HCT116 (cell line): ENCODE measurements around the gene CNR2. TPM values are rescaled to one million over a fixed set of nuclear protein-coding genes. Genes with fewer than 3 reads are reported as not detected.

Experiments
- ATAC-seq: fragments of 200-7000 bp; cut with Tn5 transposase; 2 replicates; pipeline ENCODE4 v1.9.1; 2020; ENCODE audit warnings: mild to moderate bottlenecking, moderate library complexity
- BruUV-seq: library from RNA; stranded (reverse); fragments of 400-500 nt; replicated peaks from 2 replicates; lab custom pipeline; 2021; lab: Mats Ljungman, UMichigan
- CTCF ChIA-PET: fragments of 300-600 bp; sonication (Branson Sonifier 250); formaldehyde crosslinking; loops from one replicate; lab custom pipeline; 2021; ENCODE audit warnings: antibody characterized with exemption; lab: Charles Lee
- POLR2A ChIA-PET: fragments of 300-600, 350-600 bp; sonication (Branson Sonifier 250); formaldehyde crosslinking; loops from one replicate; lab custom pipeline; 2021; ENCODE audit warnings: antibody characterized with exemption; lab: Charles Lee
- RAD21 ChIA-PET, 2 experiments: fragments of 300-600 bp; sonication (Branson Sonifier 250); formaldehyde crosslinking; loops; one replicate each; lab custom pipeline; 2023; ENCODE audit warnings: low total read pairs in 2 of 2; ENCODE audit not compliant: uncharacterized antibody in 2 of 2, unreplicated experiment in 2 of 2, low non-redundant PET in 1 of 2; lab: Charles Lee
- DNase-seq: peaks from one replicate; pipeline ENCODE4 v3.0.0-alpha.2; 2010; ENCODE audit warnings: low read depth, low spot score
- H2AFZ ChIP-seq: fragments of 200-600 bp; shearing (Covaris generic), sonication (generic); 2 replicates; pipeline ENCODE4 v1.6.1; 2017; ENCODE audit warnings: low read depth, mixed run types, mixed read lengths, antibody characterized with exemption, low read length; ENCODE audit not compliant: poor library complexity, severe bottlenecking
- H3K27ac ChIP-seq: 2 replicates; pipeline ENCODE4 v1.5.1; 2012; ENCODE audit warnings: low read depth, low read length
- H3K27me3 ChIP-seq: fragments of 200-600 bp; sonication (generic); 2 replicates; pipeline ENCODE4 v1.6.1; 2016; ENCODE audit warnings: mixed run types, low read length, mixed read lengths; ENCODE audit not compliant: insufficient read depth
- H3K36me3 ChIP-seq, 2 experiments: fragments of 200-500 bp in 1 of 2; fragments of 200-600 bp in 1 of 2; sonication (Bioruptor generic) in 1 of 2; sonication (generic) in 1 of 2; 2 replicates each; pipeline versions ENCODE4 v1.5.1 to v1.6.1; 2014 to 2016; ENCODE audit warnings: low read length in 2 of 2, inconsistent platforms in 1 of 2, mixed read lengths in 1 of 2, mixed run types in 1 of 2; ENCODE audit not compliant: insufficient read depth in 2 of 2, control insufficient read depth in 1 of 2
- H3K4me1 ChIP-seq, 2 experiments: fragments of 200-600 bp in 1 of 2; sonication (generic) in 1 of 2; 2 replicates each; pipeline versions ENCODE4 v1.5.1 to v1.6.1; 2012 to 2017; ENCODE audit warnings: low read length in 2 of 2, inconsistent platforms in 1 of 2, mild to moderate bottlenecking in 1 of 2, mixed read lengths in 1 of 2, mixed run types in 1 of 2, moderate library complexity in 1 of 2; ENCODE audit not compliant: insufficient read depth in 2 of 2, control insufficient read depth in 1 of 2
- H3K4me2 ChIP-seq: fragments of 200-600 bp; sonication (generic); 2 replicates; pipeline ENCODE4 v1.6.1; 2017; ENCODE audit warnings: mixed run types, low read length, mixed read lengths
- H3K4me3 ChIP-seq, 2 experiments: fragments of 200-600 bp in 1 of 2; sonication (generic) in 1 of 2; replicated peaks in 1 of 2; 2 replicates each; pipeline ENCODE4 v1.5.1; 2011 to 2016; ENCODE audit warnings: low read length in 2 of 2, control low read depth in 1 of 2, low read depth in 1 of 2, mild to moderate bottlenecking in 1 of 2, mixed read lengths in 1 of 2, mixed run types in 1 of 2
- H3K79me2 ChIP-seq: fragments of 200-600 bp; sonication (generic); 2 replicates; pipeline ENCODE4 v1.6.1; 2017; ENCODE audit warnings: mild to moderate bottlenecking, mixed run types, low read length, moderate library complexity, mixed read lengths; ENCODE audit not compliant: insufficient read depth
- H3K9ac ChIP-seq: fragments of 200-600 bp; sonication (generic); 2 replicates; pipeline ENCODE4 v1.6.1; 2016; ENCODE audit warnings: low read length, mixed read lengths
- H3K9me2 ChIP-seq: fragments of 200-600 bp; sonication (generic), shearing (Covaris generic); 2 replicates; pipeline ENCODE4 v1.6.1; 2017; ENCODE audit warnings: mixed run types, mild to moderate bottlenecking, moderate library complexity; ENCODE audit not compliant: insufficient read depth
- H3K9me3 ChIP-seq, 2 experiments: fragments of 200-500 bp in 1 of 2; fragments of 200-600 bp in 1 of 2; sonication (Bioruptor generic) in 1 of 2; sonication (generic) in 1 of 2; 2 replicates each; pipeline ENCODE4 v1.6.1; 2014 to 2017; ENCODE audit warnings: low read length in 2 of 2, mixed read lengths in 2 of 2, inconsistent platforms in 1 of 2, low read depth in 1 of 2, mild to moderate bottlenecking in 1 of 2, mixed run types in 1 of 2, moderate library complexity in 1 of 2; ENCODE audit not compliant: control insufficient read depth in 1 of 2, insufficient read depth in 1 of 2
- H4K20me1 ChIP-seq: fragments of 200-600 bp; sonication (generic), shearing (Covaris generic); 2 replicates; pipeline ENCODE4 v1.6.1; 2017; ENCODE audit warnings: mixed run types, mild to moderate bottlenecking, moderate library complexity; ENCODE audit not compliant: insufficient read depth
- CBX3 ChIP-seq: IDR thresholded peaks from 2 replicates; pipeline ENCODE4 v1.6.1; 2012; ENCODE audit warnings: low read depth
- ELF1 ChIP-seq: IDR thresholded peaks from 2 replicates; pipeline ENCODE4 v1.6.1; 2012; ENCODE audit warnings: low read depth, borderline replicate concordance
- EZH2 ChIP-seq: fragments of 200-600 bp; sonication (generic); IDR thresholded peaks from 2 replicates; pipeline ENCODE4 v1.6.1; 2017; ENCODE audit warnings: antibody characterized with exemption, mixed run types
- POLR2A ChIP-seq: IDR thresholded peaks from 2 replicates; pipeline ENCODE4 v1.7.0; 2011; ENCODE audit warnings: borderline replicate concordance; ENCODE audit not compliant: insufficient read depth, insufficient read length; ENCODE audit errors: extremely low read depth
- REST ChIP-seq: IDR thresholded peaks from 2 replicates; pipeline ENCODE4 v1.6.1; 2012; ENCODE audit warnings: low read depth
- SIN3A ChIP-seq: IDR thresholded peaks from 2 replicates; pipeline ENCODE4 v1.6.1; 2012; ENCODE audit warnings: low read depth
- SRF ChIP-seq: IDR thresholded peaks from 2 replicates; pipeline ENCODE4 v1.6.1; 2012; ENCODE audit warnings: low read depth
- ZBTB33 ChIP-seq: IDR thresholded peaks from 2 replicates; pipeline ENCODE4 v1.6.1; 2011; ENCODE audit warnings: mild to moderate bottlenecking, low read length, moderate library complexity; ENCODE audit not compliant: insufficient replicate concordance; ENCODE audit errors: extremely low read depth
- ZFX ChIP-seq: fragments of 450-650 bp; IDR thresholded peaks from 2 replicates; pipeline ENCODE4 v1.6.1; 2017
- ZNF274 ChIP-seq: fragments of 200-500 bp; sonication (Bioruptor generic); IDR thresholded peaks from 2 replicates; pipeline ENCODE4 v1.6.1; 2014; ENCODE audit warnings: mild to moderate bottlenecking, low read depth, low read length, inconsistent platforms
- intact Hi-C: fragments of 100-400 bp; cut with micrococcal nuclease; formaldehyde crosslinking; loops from 2 replicates; pipeline ENCODE4 v1.10.0; 2022
- total RNA-seq: library from RNA; stranded (reverse); gene quantifications from one replicate; pipeline ENCODE4 v1.2.1, GENCODE V29; 2021; ENCODE audit not compliant: unreplicated experiment
- TF ChIP-seq, protein P1 (sequence below): IDR thresholded peaks from 2 replicates; pipeline ENCODE4 v1.6.1; 2012

The CNR2 gene
- total RNA-seq, 1 experiment from 2014 or later, result 0.05 TPM

GRCh38 chr1:23879809-23880208 lies 33.4 kb downstream of the CNR2 start:
- no peak overlapping the region for H3K27ac ChIP-seq
- no peaks in the 10 kb centered on the region for H3K4me1 ChIP-seq
- H3K9ac ChIP-seq, result no peak overlapping the region
- H3K27me3 ChIP-seq, result no peaks in the 10 kb centered on the region
- intact Hi-C loops, result no loop called here
- CTCF ChIA-PET, result no interaction called here
- ATAC-seq, result no peak
- no peak for TF ChIP-seq EZH2
- no peak for TF ChIP-seq SIN3A
- TF ChIP-seq ZNF274, result no peak
- no peak for TF ChIP-seq REST
- no peak for TF ChIP-seq CBX3
- no peak for TF ChIP-seq ZFX
- TF ChIP-seq, protein P1, sequence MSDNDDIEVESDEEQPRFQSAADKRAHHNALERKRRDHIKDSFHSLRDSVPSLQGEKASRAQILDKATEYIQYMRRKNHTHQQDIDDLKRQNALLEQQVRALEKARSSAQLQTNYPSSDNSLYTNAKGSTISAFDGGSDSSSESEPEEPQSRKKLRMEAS, result no peak
- no peak for TF ChIP-seq ELF1
- no peak for TF ChIP-seq SRF
- no peak for TF ChIP-seq POLR2A
- no peak for TF ChIP-seq ZBTB33
- no peaks in the 10 kb centered on the region for H3K36me3 ChIP-seq
- H3K4me2 ChIP-seq, result no peak overlapping the region
- POLR2A ChIA-PET, result no interaction called here
- no peak overlapping the region for H3K4me3 ChIP-seq
- H3K9me3 ChIP-seq, result peaks cover 6 to 10% of the 10 kb centered on the region in 2 experiments; a peak in 1 of 4 replicates
- RAD21 ChIA-PET, result no interaction called here
- no TSS peak for BruUV-seq
- H3K9me2 ChIP-seq, result no peaks in the 10 kb centered on the region
- DNase-seq, result no peak
- no peaks in the 10 kb centered on the region for H4K20me1 ChIP-seq
- H2AFZ ChIP-seq, result no peak overlapping the region
- no peaks in the 10 kb centered on the region for H3K79me2 ChIP-seq
